GM12878 (cell line): ENCODE measurements around the gene PPA1. TPM values are rescaled to one million over a fixed set of nuclear protein-coding genes. Genes with fewer than 3 reads are reported as not detected.

Experiments used
- BACH1 ChIP-seq: fragments of 450-650 bp; IDR thresholded peaks from 2 replicates; pipeline ENCODE4 v1.6.1; 2017; ENCODE audit warnings: mild to moderate bottlenecking, borderline replicate concordance
- MEF2B ChIP-seq: fragments of 450-650 bp; IDR thresholded peaks from 2 replicates; pipeline ENCODE4 v1.6.1; 2018; ENCODE audit warnings: mild to moderate bottlenecking, moderate library complexity; ENCODE audit not compliant: partially characterized antibody, poor library complexity, severe bottlenecking
- RAD21 ChIP-seq: IDR thresholded peaks from 2 replicates; pipeline ENCODE4 v1.6.1; 2011; ENCODE audit warnings: mild to moderate bottlenecking, low read depth, low read length, moderate library complexity; ENCODE audit not compliant: insufficient read depth
- RB1 ChIP-seq: fragments of 450-650 bp; formaldehyde crosslinking; IDR thresholded peaks from 2 replicates; pipeline ENCODE4 v1.6.1; 2017; ENCODE audit warnings: mild to moderate bottlenecking, borderline replicate concordance
- SRF ChIP-seq, 2 experiments: IDR thresholded peaks; 2 replicates each; pipeline ENCODE4 v1.6.1; 2011; ENCODE audit warnings: low read depth in 2 of 2, low read length in 2 of 2, mild to moderate bottlenecking in 1 of 2, moderate library complexity in 1 of 2
- polyA plus RNA-seq, 11 experiments: library from polyadenylated mRNA; depleted of rRNA in 4 of 11; unstranded in 6 of 11; stranded (reverse) in 5 of 11; fragments of >200 nt; fragmentation: Nextera tagmentation in 4 of 11; fragmentation: Illumina TruSeq in 1 of 11; extraction: Ambion mirVana in 4 of 11; extraction: Trizol in 1 of 11; gene quantifications; 1 replicate in 1 of 11; 2 replicates in 10 of 11; pipeline versions ENCODE4 v1.2.1 to v1.2.3, GENCODE V29; 2011 to 2016; ENCODE audit warnings: inconsistent platforms in 2 of 11, missing spikeins in 2 of 11, low read depth in 1 of 11
- total RNA-seq, 4 experiments: library from RNA; depleted of rRNA in 3 of 4; stranded (reverse); fragments of >200 nt in 3 of 4; fragmentation: Illumina TruSeq in 1 of 4; extraction: Trizol in 1 of 4; gene quantifications; 2 replicates each; pipeline versions ENCODE4 v1.2.1 to v1.2.3, GENCODE V29; 2013 to 2021
- TF ChIP-seq, protein P1 (sequence below): IDR thresholded peaks from 2 replicates; pipeline ENCODE4 v1.6.1; 2011; ENCODE audit warnings: low read depth, low read length, improper control_type of control experiment, borderline replicate concordance
- TF ChIP-seq, protein P2 (sequence below): IDR thresholded peaks from 2 replicates; pipeline ENCODE4 v1.6.1; 2012; ENCODE audit warnings: mild to moderate bottlenecking, low read depth, low read length

PPA1 gene
- total and polyA plus RNA-seq, 10 of the 15 experiments (the other 5 are each of a cell fraction or from before 2014, with no cell fraction given): 224 to 452 (median 346) TPM

DNA sequence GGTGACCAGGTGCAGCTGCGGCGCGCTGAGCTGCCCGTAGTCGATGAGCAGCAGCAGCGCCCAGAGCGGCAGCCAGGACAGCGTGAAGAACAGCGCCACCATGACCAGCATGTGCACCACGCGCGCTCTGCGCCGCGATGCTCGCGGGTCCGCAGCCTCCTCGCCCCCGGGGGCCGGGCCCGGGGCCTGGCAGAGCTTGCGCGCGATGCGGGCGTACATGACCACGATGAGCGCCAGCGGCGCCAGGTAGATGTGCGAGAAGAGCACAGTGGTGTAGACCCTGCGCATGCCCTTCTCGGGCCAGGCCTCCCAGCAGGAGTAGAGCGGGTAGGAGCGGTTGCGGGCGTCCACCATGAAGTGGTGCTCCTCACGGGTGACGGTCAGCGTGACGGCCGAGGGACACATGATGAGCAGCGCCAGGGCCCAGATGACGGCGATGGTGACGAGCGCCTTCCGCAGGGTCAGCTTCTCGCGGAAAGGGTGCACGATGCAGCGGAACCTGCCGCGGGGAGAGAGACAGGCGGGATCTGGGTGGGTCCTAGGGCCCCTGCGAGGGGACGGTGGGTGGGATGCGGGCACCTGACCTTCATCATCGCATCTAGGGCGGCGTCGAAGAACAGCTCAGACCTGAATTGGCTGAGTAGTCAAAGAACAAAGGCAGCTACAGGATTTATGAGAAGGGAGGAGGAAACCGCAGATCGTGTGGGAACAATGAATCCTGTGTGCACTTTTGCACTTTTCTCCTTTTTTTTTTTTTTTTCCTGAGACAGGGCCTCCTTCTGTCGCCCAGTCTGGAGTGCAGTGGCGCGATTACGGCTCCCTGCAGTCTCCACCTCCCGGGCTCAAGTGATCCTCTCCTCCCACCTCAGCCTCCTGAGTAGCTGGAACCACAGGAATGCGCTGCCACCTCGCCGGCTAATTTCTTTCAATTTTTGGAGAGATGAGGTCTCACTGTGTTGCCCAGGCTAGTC is 22.4 kb upstream of the PPA1 start (continued):
- TF ChIP-seq, protein P1, sequence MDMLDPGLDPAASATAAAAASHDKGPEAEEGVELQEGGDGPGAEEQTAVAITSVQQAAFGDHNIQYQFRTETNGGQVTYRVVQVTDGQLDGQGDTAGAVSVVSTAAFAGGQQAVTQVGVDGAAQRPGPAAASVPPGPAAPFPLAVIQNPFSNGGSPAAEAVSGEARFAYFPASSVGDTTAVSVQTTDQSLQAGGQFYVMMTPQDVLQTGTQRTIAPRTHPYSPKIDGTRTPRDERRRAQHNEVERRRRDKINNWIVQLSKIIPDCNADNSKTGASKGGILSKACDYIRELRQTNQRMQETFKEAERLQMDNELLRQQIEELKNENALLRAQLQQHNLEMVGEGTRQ: no peak
- TF ChIP-seq, protein P2, sequence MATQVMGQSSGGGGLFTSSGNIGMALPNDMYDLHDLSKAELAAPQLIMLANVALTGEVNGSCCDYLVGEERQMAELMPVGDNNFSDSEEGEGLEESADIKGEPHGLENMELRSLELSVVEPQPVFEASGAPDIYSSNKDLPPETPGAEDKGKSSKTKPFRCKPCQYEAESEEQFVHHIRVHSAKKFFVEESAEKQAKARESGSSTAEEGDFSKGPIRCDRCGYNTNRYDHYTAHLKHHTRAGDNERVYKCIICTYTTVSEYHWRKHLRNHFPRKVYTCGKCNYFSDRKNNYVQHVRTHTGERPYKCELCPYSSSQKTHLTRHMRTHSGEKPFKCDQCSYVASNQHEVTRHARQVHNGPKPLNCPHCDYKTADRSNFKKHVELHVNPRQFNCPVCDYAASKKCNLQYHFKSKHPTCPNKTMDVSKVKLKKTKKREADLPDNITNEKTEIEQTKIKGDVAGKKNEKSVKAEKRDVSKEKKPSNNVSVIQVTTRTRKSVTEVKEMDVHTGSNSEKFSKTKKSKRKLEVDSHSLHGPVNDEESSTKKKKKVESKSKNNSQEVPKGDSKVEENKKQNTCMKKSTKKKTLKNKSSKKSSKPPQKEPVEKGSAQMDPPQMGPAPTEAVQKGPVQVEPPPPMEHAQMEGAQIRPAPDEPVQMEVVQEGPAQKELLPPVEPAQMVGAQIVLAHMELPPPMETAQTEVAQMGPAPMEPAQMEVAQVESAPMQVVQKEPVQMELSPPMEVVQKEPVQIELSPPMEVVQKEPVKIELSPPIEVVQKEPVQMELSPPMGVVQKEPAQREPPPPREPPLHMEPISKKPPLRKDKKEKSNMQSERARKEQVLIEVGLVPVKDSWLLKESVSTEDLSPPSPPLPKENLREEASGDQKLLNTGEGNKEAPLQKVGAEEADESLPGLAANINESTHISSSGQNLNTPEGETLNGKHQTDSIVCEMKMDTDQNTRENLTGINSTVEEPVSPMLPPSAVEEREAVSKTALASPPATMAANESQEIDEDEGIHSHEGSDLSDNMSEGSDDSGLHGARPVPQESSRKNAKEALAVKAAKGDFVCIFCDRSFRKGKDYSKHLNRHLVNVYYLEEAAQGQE: no peak
- TF ChIP-seq RB1 (no peak), RAD21 (no peak), MEF2B (no peak), SRF (IDR thresholded peaks at IDR 0.05; ENCODE audit: low read depth in 2 of 2, low read length in 2 of 2) (no peak), BACH1 (no peak)
